Embryonic facial prominence (tissue), 1 donor: ENCODE data around the gene RAD54L.
"Not testable (repeated sequence)": the region's sequence is repeated elsewhere in the genome, so short reads cannot be mapped to it uniquely, and the experiment has no call there.

ENCODE experiments used
- DNase-seq: peaks from one replicate; pipeline ENCODE4 v3.0.0-alpha.2; 2016; ENCODE audit errors: extremely low spot score

The RAD54L gene

GRCh38 chr1:46319960-46320914, 72.7 kb downstream of the RAD54L start:
- not testable (repeated sequence) for DNase-seq

DNA sequence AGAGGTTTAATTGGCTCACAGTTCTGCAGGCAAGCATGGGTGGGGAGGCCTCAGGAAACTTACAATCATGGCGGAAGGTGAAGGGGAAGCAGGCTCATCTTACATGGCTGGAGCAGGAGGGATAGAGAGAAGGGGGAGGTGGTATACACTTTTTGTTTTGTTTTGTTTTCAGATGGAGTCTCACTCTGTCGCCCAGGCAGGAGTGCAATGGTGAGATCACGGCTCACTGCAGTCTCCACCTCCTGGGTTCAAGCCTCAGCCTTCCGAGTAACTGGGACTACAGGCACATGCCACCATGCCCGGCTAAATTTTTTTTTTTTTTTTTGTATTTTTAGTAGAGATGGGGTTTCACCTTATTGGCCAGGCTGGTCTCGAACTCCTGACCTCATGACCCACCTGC, 74.6 kb downstream of the RAD54L start:
- DNase-seq: not testable (repeated sequence)

GRCh38 chr1:46325285-46326076, 77.9 kb downstream of the RAD54L start:
- DNase-seq: not testable (repeated sequence)
